HG03064 (cell line): ENCODE results near the gene GPATCH8.

ENCODE experiments used
- ATAC-seq: cut with Tn5 transposase; IDR thresholded peaks from one replicate; pipeline ENCODE4 v1.9.1; 2021; ENCODE audit warnings: low read depth; ENCODE audit not compliant: unreplicated experiment

The GPATCH8 gene

DNA sequence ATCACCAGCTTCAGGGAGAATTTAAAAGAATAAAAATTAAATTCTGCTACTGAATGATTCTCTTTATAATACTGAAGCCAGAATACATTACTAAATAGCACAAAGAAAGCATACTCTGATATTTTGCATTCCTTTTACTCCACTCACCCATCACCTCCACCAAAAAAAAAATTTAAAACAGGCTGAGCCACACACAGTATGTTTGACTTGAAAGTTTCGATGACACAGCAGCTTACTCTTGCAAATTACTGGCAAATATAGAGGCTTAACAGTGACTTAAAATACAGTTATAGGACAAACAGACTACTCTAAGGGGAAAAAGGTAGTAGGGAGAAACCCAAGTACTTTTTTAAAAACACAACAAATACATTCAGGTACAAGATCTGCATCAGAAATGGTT, 39.2 kb downstream of the GPATCH8 start:
- no peak for ATAC-seq

- no peak for ATAC-seq
Measured at GRCh38 chr17:44451832-44452231, 51.4 kb downstream of the GPATCH8 start.

- ATAC-seq, result no peak
Measured at GRCh38 chr17:44451016-44451627, 52.1 kb downstream of the GPATCH8 start.

DNA sequence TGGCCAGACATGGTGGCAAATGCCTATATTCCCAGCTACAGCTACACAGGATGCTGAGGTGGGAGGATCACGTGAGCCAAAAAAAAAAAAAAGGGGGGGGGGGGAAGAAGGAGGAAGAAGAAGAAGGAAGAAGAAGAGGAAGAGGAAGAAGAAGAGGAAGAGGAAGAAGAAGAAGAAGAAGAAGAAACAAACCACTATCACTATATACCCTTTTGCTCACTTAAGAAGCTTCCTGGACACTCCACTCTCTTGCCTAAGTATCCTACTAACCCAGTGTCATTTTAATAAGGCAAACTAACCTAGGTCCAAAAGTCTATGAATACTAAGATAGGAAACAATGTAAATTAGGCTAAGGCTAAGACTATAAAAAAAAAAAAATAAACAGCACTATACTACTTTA, 54.8 kb downstream of the GPATCH8 start:
- ATAC-seq, result no peak

GRCh38 chr17:44444735-44445105, 58.5 kb downstream of the GPATCH8 start:
- no peak for ATAC-seq

GRCh38 chr17:44442806-44443205, 60.4 kb downstream of the GPATCH8 start:
- ATAC-seq, result no peak

DNA sequence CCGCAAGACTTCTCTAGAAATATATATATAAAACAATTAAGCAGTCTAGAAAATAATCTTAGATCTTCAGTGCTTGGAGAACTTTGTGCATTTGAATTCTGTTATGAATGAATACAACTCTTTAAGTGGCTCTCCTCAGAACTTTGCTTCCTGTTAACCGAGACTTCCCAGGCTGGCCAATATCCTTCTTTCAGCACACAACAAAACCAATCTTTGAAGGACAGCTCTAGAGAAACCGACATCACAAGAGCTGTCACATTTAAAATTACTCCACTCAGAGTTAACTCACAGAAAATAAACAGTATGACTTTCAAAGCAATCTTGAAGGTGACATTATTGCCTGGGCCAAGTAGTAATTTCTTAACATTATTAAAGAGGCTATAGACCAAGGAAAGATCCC, 64.0 kb downstream of the GPATCH8 start:
- no peak for ATAC-seq

DNA sequence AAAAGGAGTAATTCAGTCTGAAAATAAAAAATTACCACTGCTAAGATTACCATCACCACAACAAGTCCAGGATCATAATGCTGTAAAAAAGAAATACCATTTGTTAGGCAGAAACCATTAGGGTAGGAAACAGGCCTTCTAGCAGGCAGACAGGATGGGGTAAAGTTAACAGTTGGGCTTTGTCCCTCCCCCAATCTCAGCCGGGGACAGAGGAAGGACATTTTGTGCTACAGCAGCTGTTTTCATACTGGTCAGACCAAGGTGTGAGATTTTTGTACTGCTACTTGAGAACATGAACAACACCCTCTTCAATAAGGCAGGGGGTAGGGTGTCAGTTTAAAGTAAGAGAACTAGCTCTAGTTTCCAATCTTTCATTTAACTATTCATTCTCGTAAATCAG, 64.6 kb downstream of the GPATCH8 start:
- no peak for ATAC-seq

- ATAC-seq, result no peak
Measured at GRCh38 chr17:44436336-44436735, 66.9 kb downstream of the GPATCH8 start.

DNA sequence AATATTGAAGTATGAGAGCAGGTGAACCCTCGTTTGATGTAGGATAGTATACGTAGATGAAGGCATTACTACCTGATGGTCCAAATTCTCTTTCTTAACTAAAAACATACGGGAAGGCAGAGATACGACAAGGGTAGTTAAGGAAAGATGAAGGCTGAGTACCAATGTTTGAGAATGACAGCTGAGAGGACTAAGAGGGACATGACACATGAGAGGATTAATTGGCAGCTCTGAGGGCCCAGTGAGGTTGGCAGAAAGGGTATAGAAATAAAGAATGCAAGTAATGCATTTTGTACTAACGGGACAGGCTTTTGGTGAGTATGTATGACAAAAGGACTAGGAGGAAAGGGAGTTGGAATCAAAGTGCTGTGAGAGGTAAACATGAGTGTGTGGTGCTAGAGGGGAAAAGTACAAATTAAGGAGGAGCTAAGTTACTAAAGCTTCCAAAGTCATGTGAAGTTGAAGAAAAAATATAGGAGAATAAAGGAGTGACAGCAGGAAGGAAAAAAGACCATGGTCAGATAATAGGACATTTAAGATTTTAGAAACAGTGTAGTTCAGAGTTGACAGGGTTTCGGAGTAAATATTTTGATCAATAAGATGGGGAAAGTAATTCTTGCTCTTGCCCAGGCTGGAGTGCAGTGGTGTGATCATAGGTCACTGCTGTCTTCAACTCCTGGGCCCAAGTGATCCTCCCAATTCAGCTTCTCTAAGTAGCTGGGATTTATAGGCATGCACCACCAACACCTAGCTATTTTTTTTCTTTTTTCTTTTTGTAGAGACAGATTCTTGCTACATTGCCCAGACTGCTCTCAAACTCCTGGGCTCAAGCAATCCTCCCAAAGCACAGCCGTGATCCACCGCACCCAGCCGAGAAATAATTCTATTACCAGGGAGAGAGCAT, 70.7 kb downstream of the GPATCH8 start:
- ATAC-seq, result no peak

- ATAC-seq, result no peak
Measured at GRCh38 chr17:44424828-44425461, 78.3 kb downstream of the GPATCH8 start.

DNA sequence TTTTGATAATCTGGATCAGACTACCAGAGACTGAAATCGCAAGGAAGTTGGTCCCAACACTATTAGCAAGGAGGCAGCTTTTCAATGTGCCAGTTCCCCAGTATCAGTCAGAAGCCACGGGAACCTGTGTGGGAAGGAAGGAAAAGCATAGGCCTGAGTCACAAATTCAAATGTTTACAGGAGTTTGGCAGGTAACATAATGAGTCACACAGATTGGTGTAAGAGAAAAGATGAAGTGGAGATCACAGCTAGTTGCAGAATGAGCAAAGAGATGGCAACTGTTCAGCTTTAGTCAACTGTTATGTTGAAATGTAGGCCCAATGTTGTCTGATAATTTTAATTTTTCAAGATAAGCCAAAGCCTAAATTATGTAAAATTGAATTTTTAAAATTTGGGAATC, 85.7 kb downstream of the GPATCH8 start:
- no peak for ATAC-seq

- no peak for ATAC-seq
Measured at GRCh38 chr17:44416558-44417289, 86.5 kb downstream of the GPATCH8 start.

DNA sequence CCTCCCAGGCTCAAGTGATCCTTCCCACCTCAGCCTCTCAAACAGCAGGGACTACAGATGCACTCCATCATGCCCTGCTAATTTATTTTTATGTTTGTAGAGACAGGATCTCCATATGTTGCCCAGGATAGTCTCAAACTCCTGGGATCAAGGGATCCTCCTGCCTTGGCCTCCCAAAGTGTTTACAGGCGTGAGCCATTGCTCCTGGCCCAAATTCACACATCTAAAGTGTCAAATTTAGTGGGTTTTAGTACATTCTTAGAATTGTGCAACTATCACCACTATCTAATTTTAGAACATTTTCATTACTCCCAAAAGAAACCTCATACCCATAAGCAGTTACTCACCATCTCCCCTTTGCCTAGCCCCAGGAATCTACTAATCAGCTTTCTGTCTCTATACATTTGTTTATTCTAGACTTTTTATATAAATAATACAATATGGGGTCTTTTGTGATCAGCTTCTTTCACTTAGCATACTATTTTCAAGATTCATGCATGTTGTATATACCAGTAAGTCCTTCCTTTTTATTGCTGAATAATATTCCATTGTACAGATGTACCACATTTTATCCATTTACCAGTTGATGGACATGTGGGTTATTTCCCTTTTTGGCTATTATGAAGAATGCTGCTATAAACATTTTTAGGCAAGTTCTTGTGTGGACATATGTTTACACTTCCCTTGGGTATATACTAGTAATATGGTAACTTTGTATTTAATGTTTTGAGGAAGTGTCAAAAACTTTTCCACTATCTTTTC, 88.6 kb downstream of the GPATCH8 start:
- no peak for ATAC-seq

DNA sequence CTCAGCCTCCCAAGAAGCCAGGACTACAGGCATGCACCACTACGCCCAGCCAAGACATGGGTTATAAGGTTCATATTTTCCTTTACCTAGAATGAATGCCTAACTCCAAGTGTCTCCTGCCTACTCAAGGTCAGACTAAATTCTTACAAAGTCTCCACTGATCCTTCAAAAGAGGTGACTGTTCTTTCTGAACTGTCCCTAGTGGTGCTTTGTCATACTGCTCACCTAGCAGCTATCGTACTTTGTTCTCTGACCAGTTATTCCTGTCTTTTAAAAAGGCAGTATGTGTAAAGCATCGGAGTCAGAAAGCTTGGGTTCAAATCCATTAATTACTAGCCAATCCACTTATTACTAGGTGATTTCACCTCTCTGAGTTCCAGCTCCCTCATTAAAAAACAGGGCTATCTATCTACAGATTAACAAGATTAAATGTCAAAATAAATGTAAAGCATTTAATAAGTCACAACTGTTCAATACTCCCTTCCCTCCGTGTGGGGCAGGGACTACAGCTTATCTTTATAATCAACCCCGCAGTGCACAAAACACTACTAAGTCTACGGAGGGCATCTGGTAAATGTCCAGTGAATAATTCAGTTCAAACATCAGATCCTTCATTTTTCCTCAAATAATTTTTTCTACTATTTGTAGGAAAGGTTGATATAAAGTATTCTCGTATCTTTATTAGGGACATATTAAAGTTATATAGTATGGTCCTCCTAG, 93.7 kb downstream of the GPATCH8 start:
- no peak for ATAC-seq

DNA sequence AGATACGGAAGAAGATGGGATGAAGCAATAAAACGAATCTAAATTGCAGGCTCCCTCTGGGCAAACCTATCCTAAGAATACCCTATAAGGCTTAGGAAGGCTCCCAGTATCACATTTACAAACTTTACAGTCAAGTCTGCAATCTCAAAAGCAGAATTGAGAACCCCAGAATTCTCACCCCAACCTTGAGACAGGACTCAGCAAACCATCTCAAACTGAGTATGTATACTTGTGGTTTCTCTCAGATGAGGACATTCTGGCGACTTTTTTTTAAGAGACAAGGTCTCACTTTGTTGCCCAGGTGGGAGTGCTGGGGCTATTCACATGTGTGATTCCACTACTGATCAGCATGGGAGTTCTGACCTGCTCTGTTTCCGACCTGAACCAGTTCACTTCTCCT, 94.4 kb downstream of the GPATCH8 start:
- no peak for ATAC-seq

DNA sequence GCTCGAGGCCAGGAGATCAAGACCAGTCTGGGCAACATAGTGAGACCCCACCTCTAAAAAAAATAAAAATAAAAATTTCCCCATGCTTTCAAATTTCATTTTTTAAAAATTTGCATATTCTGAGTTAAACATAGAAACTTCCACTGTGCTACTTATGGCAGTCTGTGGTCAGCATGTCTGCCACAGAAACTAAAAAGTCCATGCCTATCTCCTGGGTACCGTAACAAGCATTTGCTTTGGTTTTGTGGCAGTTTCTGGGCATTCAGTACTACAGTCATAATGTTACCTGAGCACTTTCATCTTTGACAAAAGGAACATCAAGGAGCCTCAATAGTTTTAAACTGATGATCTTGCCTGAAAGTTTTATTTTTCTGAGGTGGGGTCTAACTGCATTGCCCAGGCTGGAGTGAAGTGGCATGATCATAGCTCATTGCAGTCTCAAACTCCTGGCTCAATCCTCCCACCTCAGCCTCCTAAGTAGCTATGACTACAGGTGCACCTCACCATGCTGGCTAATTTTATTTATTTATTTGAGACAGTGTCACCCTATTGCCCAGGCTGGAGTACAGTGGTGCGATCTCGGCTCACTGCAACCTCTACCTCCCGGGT, 100.5 kb downstream of the GPATCH8 start:
- no peak for ATAC-seq

DNA sequence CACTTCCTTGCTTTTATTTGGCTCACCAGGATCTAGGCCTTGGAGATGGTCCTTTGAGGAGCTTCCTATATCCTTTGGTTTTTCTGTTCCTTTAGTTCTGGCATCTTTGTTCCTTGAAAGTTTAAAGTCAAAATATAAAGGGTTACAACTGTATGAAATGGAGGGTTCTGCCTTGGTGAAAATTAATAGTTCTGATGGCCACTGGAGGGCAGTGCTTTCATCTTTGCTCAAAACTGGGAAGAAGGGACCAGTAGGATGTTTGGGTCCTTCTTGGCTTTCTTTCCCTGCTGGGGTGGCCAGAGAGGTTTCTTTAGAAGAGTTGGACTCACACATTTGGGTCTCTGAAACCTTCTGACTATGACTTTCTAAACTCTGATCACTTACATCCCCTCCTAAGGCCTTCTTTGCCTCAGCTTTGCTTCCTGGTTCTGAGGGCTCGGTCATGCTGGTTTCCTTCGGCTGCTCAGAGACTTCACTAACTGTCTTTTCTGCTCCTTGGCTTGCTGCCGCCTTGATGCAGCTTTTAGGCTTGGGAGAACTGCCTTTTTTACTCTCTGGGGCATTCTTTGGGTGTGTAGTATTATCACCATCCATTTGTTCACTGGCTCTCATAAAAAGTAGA, 102.9 kb downstream of the GPATCH8 start:
- ATAC-seq, result no peak
